HepG2 (cell line): ENCODE data around the gene ADAD2. TPM values are rescaled to one million over a fixed set of nuclear protein-coding genes. Genes with fewer than 3 reads are reported as not detected.

ENCODE experiments used
- CCAR2 ChIP-seq: fragments of 200-400 bp; formaldehyde crosslinking; optimal IDR thresholded peaks from 2 replicates; pipeline ENCODE3; 2018; ENCODE audit warnings: low read depth, mild to moderate bottlenecking, low read length, moderate library complexity
- CREM ChIP-seq, 2 experiments: sonication (generic) in 1 of 2; formaldehyde crosslinking in 1 of 2; IDR thresholded peaks; 2 replicates each; pipeline versions ENCODE4 v1.4.0 to v1.6.1; 2016 to 2020; ENCODE audit warnings: antibody characterized with exemption in 1 of 2, mild to moderate bottlenecking in 1 of 2, missing genetic modification reagents in 1 of 2
- GATA4 ChIP-seq: sonication (generic); IDR thresholded peaks from 2 replicates; pipeline ENCODE4 v1.6.1; 2016; ENCODE audit warnings: antibody characterized with exemption, low read depth, borderline replicate concordance
- HES4 ChIP-seq: sonication (generic); formaldehyde crosslinking; IDR thresholded peaks from 2 replicates; pipeline ENCODE4 v1.9.0; 2021; ENCODE audit warnings: mild to moderate bottlenecking, missing genetic modification reagents, borderline replicate concordance
- SNRNP70 ChIP-seq: fragments of 200-400 bp; formaldehyde crosslinking; IDR thresholded peaks from 2 replicates; pipeline ENCODE4 v1.6.1; 2017; ENCODE audit warnings: mild to moderate bottlenecking, low read depth, low read length, moderate library complexity
- SPEN ChIP-seq: sonication (generic); formaldehyde crosslinking; IDR thresholded peaks from 2 replicates; pipeline ENCODE4 v1.5.1; 2020; ENCODE audit warnings: low read depth, mild to moderate bottlenecking, missing genetic modification reagents
- TMF1 ChIP-seq: sonication (generic); formaldehyde crosslinking; IDR thresholded peaks from 2 replicates; pipeline ENCODE4 v1.8.1; 2022; ENCODE audit warnings: low read depth, missing genetic modification reagents
- TSC22D2 ChIP-seq: sonication (generic); formaldehyde crosslinking; IDR thresholded peaks from 2 replicates; pipeline ENCODE4 v1.5.1; 2020; ENCODE audit warnings: missing genetic modification reagents, mild to moderate bottlenecking, borderline replicate concordance
- ZNF251 ChIP-seq: sonication (generic); formaldehyde crosslinking; IDR thresholded peaks from 2 replicates; pipeline ENCODE4 v1.9.0; 2021; ENCODE audit warnings: mild to moderate bottlenecking, missing genetic modification reagents
- ZNF337 ChIP-seq: sonication (generic); formaldehyde crosslinking; IDR thresholded peaks from 2 replicates; pipeline ENCODE4 v1.5.1; 2020; ENCODE audit warnings: missing genetic modification reagents, low read depth, mild to moderate bottlenecking, borderline replicate concordance
- polyA plus RNA-seq, 8 experiments: library from polyadenylated mRNA; depleted of rRNA in 3 of 8; stranded (reverse) in 7 of 8; unstranded in 1 of 8; fragments of >200 nt; fragmentation: Illumina TruSeq in 4 of 8; extraction: Trizol in 4 of 8; gene quantifications; 2 replicates each; pipeline versions ENCODE4 v1.2.1 to v1.2.3, GENCODE V29; 2011 to 2016; ENCODE audit warnings: low read depth in 4 of 8, missing spikeins in 1 of 8, mixed read lengths in 1 of 8; ENCODE audit not compliant: insufficient read depth in 1 of 8
- total RNA-seq, 5 experiments: library from RNA; depleted of rRNA; stranded (reverse); fragments of >200 nt; fragmentation: Illumina TruSeq; extraction: Trizol; gene quantifications; 2 replicates each; pipeline ENCODE4 v1.2.3, GENCODE V29; 2016; ENCODE audit warnings: low read depth in 1 of 5
- TF ChIP-seq, protein P1 (sequence below): sonication (generic); formaldehyde crosslinking; IDR thresholded peaks from 2 replicates; pipeline ENCODE4 v1.5.0; 2020; ENCODE audit warnings: mild to moderate bottlenecking, missing genetic modification reagents
- TF ChIP-seq, protein P2 (sequence below): sonication (generic); formaldehyde crosslinking; IDR thresholded peaks from 2 replicates; pipeline ENCODE4 v1.5.0; 2020; ENCODE audit warnings: missing genetic modification reagents
- TF ChIP-seq, protein P3 (sequence below): sonication (generic); formaldehyde crosslinking; IDR thresholded peaks from 2 replicates; pipeline ENCODE4 v1.8.0; 2022; ENCODE audit warnings: mild to moderate bottlenecking, missing genetic modification reagents, moderate library complexity
- TF ChIP-seq, protein P4 (sequence below), 2 experiments: sonication (generic) in 1 of 2; formaldehyde crosslinking in 1 of 2; IDR thresholded peaks; 2 replicates each; pipeline versions ENCODE4 v1.4.0 to v1.6.1; 2016 to 2020; ENCODE audit warnings: borderline replicate concordance in 1 of 2, low read depth in 1 of 2, mild to moderate bottlenecking in 1 of 2, missing genetic modification reagents in 1 of 2

The ADAD2 gene
- total and polyA plus RNA-seq, 2 of the 13 experiments (the other 11 are each of a cell fraction or from before 2014, with no cell fraction given) = not detected

DNA sequence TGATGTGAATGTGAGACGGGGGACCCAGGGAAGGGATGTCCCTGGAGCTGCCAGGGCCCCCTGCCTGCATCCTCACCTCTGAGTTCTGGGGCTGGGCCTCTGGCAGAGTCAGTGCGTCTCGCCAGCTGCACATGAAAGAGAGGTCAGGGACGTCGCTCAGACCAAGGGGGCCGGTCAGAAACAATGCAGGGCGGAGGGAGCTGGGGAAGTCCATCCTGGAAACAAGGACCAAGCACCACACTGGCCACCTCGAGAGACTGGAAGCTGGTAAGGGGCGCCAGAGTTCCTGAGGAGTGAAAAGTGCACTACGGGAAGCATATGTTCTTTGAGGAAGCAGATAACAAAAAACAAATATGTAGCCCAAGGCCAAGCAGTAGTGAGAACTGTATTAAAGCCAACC lies 6.2 kb upstream of the ADAD2 start (continued):
- TF ChIP-seq, protein P1, sequence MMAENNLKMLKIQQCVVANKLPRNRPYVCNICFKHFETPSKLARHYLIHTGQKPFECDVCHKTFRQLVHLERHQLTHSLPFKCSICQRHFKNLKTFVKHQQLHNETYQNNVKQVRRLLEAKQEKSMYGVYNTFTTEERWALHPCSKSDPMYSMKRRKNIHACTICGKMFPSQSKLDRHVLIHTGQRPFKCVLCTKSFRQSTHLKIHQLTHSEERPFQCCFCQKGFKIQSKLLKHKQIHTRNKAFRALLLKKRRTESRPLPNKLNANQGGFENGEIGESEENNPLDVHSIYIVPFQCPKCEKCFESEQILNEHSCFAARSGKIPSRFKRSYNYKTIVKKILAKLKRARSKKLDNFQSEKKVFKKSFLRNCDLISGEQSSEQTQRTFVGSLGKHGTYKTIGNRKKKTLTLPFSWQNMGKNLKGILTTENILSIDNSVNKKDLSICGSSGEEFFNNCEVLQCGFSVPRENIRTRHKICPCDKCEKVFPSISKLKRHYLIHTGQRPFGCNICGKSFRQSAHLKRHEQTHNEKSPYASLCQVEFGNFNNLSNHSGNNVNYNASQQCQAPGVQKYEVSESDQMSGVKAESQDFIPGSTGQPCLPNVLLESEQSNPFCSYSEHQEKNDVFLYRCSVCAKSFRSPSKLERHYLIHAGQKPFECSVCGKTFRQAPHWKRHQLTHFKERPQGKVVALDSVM (CRISPR knock-in tag) = no peak
- TF ChIP-seq SPEN (CRISPR knock-in tag) (no peak), TSC22D2 (CRISPR knock-in tag) (no peak), HES4 (CRISPR knock-in tag) (no peak), TMF1 (CRISPR knock-in tag) (no peak), CCAR2 (no peak), CREM (IDR thresholded peaks at IDR 0.05) (no peak), CREM (CRISPR knock-in tag; IDR thresholded peaks at IDR 0.05) (no peak), ZNF251 (CRISPR knock-in tag) (no peak), ZNF337 (CRISPR knock-in tag) (no peak), SNRNP70 (no peak), GATA4 (no peak)
- TF ChIP-seq, protein P2, sequence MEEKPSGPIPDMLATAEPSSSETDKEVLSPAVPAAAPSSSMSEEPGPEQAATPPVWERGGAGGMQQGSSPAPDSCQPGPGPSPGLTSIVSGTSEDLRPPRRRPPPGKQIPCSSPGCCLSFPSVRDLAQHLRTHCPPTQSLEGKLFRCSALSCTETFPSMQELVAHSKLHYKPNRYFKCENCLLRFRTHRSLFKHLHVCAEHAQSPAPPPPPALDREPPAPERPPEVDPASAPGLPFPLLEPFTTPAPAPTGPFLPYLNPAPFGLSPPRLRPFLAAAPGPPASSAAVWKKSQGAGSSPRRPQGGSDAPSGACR (CRISPR knock-in tag) = no peak
- TF ChIP-seq, protein P3, sequence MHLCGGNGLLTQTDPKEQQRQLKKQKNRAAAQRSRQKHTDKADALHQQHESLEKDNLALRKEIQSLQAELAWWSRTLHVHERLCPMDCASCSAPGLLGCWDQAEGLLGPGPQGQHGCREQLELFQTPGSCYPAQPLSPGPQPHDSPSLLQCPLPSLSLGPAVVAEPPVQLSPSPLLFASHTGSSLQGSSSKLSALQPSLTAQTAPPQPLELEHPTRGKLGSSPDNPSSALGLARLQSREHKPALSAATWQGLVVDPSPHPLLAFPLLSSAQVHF (CRISPR knock-in tag) = no peak
- TF ChIP-seq, protein P4, sequence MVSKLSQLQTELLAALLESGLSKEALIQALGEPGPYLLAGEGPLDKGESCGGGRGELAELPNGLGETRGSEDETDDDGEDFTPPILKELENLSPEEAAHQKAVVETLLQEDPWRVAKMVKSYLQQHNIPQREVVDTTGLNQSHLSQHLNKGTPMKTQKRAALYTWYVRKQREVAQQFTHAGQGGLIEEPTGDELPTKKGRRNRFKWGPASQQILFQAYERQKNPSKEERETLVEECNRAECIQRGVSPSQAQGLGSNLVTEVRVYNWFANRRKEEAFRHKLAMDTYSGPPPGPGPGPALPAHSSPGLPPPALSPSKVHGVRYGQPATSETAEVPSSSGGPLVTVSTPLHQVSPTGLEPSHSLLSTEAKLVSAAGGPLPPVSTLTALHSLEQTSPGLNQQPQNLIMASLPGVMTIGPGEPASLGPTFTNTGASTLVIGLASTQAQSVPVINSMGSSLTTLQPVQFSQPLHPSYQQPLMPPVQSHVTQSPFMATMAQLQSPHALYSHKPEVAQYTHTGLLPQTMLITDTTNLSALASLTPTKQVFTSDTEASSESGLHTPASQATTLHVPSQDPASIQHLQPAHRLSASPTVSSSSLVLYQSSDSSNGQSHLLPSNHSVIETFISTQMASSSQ (IDR thresholded peaks at IDR 0.05; ENCODE audit: low read depth) = no peak
- TF ChIP-seq, protein P4 (CRISPR knock-in tag; IDR thresholded peaks at IDR 0.05; ENCODE audit: borderline replicate concordance) = no peak
